ENCODE data around the gene PDS5B. TPM values are rescaled to one million over a fixed set of nuclear protein-coding genes. Genes with fewer than 3 reads are reported as not detected.

The PDS5B gene
- total RNA-seq, 1 donor from 2014 or later: 55.9 TPM

- Histone ChIP-seq H3K4me1 (no peaks in the 10 kb centered on the region), H3K27ac (no peak overlapping the region), H4K20me1 (ENCODE audit: low read depth) (peaks cover 90% of the 10 kb centered on the region), H2AFZ (replicated peaks) (no peak overlapping the region), H3K79me2 (ENCODE audit: low read depth) (peaks cover 99% of the 10 kb centered on the region), H3K36me3 (no peaks in the 10 kb centered on the region), H3F3A (ENCODE audit: low read depth) (peaks cover 7% of the 10 kb centered on the region), H3K27me3 (no peaks in the 10 kb centered on the region), H3K4me2 (no peak overlapping the region), H3K9ac (no peak overlapping the region), H3K4me3 (no peak overlapping the region), H3K9me3 (ENCODE audit: low read depth) (no peaks in the 10 kb centered on the region)
- peaks cover 46% of the 10 kb centered on the region for H3K9me3 Mint-ChIP-seq
- H3K36me3 Mint-ChIP-seq: peaks cover 50% of the 10 kb centered on the region
- H3K4me3 Mint-ChIP-seq: no peak overlapping the region
- H3K27me3 Mint-ChIP-seq (ENCODE audit: insufficient read depth, low read depth): no peaks in the 10 kb centered on the region
- H3K27ac Mint-ChIP-seq: no peak overlapping the region
- peaks cover 3% of the 10 kb centered on the region for H3K4me1 Mint-ChIP-seq
- DNase-seq (ENCODE audit: low spot score): no peak
- TF ChIP-seq EZH2 (IDR thresholded peaks at IDR 0.05): no peak
- TF ChIP-seq CTCF (IDR thresholded peaks at IDR 0.05): no peak
- TF ChIP-seq EZH2phosphoT487 (IDR thresholded peaks at IDR 0.05): no peak
These were observed 43.1 kb downstream of the PDS5B start for GRCh38 chr13:32629313-32629712.

- Histone ChIP-seq H3K36me3 (no peaks in the 10 kb centered on the region), H3K4me1 (no peaks in the 10 kb centered on the region), H2AFZ (replicated peaks) (no peak overlapping the region), H4K20me1 (ENCODE audit: low read depth) (peaks cover 85% of the 10 kb centered on the region), H3K27me3 (no peaks in the 10 kb centered on the region), H3F3A (ENCODE audit: low read depth) (peaks cover 7% of the 10 kb centered on the region), H3K4me2 (no peak overlapping the region), H3K9ac (no peak overlapping the region), H3K9me3 (ENCODE audit: low read depth) (no peaks in the 10 kb centered on the region), H3K4me3 (no peak overlapping the region), H3K79me2 (ENCODE audit: low read depth) (peaks cover 99% of the 10 kb centered on the region), H3K27ac (no peak overlapping the region)
- Mint-ChIP-seq H3K36me3 (peaks cover 45% of the 10 kb centered on the region), H3K9me3 (peaks cover 40% of the 10 kb centered on the region), H3K4me3 (no peak overlapping the region), H3K4me1 (peaks cover 3% of the 10 kb centered on the region), H3K27ac (no peak overlapping the region), H3K27me3 (ENCODE audit: insufficient read depth, low read depth) (no peaks in the 10 kb centered on the region)
- DNase-seq (ENCODE audit: low spot score): no peak
- TF ChIP-seq EZH2phosphoT487 (IDR thresholded peaks at IDR 0.05) (no peak), CTCF (IDR thresholded peaks at IDR 0.05) (no peak), EZH2 (IDR thresholded peaks at IDR 0.05) (no peak)
These were observed 43.6 kb downstream of the PDS5B start for GRCh38 chr13:32629866-32630265.

GRCh38 chr13:32632343-32632909 is 46.2 kb downstream of the PDS5B start:
- no peaks in the 10 kb centered on the region for H3K36me3 ChIP-seq
- no peak for DNase-seq (ENCODE audit: low spot score)
- Mint-ChIP-seq H3K4me3 (no peak overlapping the region), H3K4me1 (no peaks in the 10 kb centered on the region), H3K36me3 (peaks cover 39% of the 10 kb centered on the region), H3K27me3 (ENCODE audit: insufficient read depth, low read depth) (peaks cover 2% of the 10 kb centered on the region), H3K9me3 (peaks cover 24% of the 10 kb centered on the region), H3K27ac (no peak overlapping the region)
- peaks cover 99% of the 10 kb centered on the region for H3K79me2 ChIP-seq (ENCODE audit: low read depth)
- H2AFZ ChIP-seq (replicated peaks): no peak overlapping the region
- no peaks in the 10 kb centered on the region for H3K27me3 ChIP-seq
- H4K20me1 ChIP-seq (ENCODE audit: low read depth): peaks cover 75% of the 10 kb centered on the region
- H3K9ac ChIP-seq: no peak overlapping the region
- no peaks in the 10 kb centered on the region for H3K9me3 ChIP-seq (ENCODE audit: low read depth)
- no peak overlapping the region for H3K4me2 ChIP-seq
- H3F3A ChIP-seq (ENCODE audit: low read depth): peaks cover 14% of the 10 kb centered on the region
- peaks cover 13% of the 10 kb centered on the region for H3K4me1 ChIP-seq
- H3K27ac ChIP-seq: no peak overlapping the region
- no peak overlapping the region for H3K4me3 ChIP-seq
- TF ChIP-seq CTCF (IDR thresholded peaks at IDR 0.05) (no peak), EZH2 (IDR thresholded peaks at IDR 0.05) (no peak), EZH2phosphoT487 (IDR thresholded peaks at IDR 0.05) (no peak)
